Caco-2 (cell line): ENCODE results near the gene SLC22A12. TPM values are rescaled to one million over a fixed set of nuclear protein-coding genes. Genes with fewer than 3 reads are reported as not detected.

Source experiments
- BruUV-seq: library from RNA; stranded (reverse); fragments of 400-500 nt; replicated peaks from 2 replicates; lab custom pipeline; 2021; lab: Mats Ljungman, UMichigan
- CTCF ChIA-PET: fragments of 300-600 bp; sonication (Branson Sonifier 250); formaldehyde crosslinking; loops from one replicate; lab custom pipeline; 2022; ENCODE audit warnings: antibody characterized with exemption; lab: Charles Lee
- POLR2A ChIA-PET: fragments of 300-600 bp; sonication (Branson Sonifier 250); formaldehyde crosslinking; loops from one replicate; lab custom pipeline; 2022; ENCODE audit warnings: antibody characterized with exemption; lab: Charles Lee
- DNase-seq, 2 experiments: peaks; one replicate each; pipeline versions ENCODE4 v3.0.0 to v3.0.0-alpha.2; 2020 to 2022
- H3K27me3 ChIP-seq: replicated peaks from 2 replicates; pipeline ENCODE4 v1.6.0; 2011; ENCODE audit warnings: low read length; ENCODE audit not compliant: control insufficient read depth, insufficient read depth
- H3K36me3 ChIP-seq: 2 replicates; pipeline ENCODE4 v1.5.1; 2011; ENCODE audit warnings: low read length; ENCODE audit not compliant: control insufficient read depth, insufficient read depth
- H3K4me1 ChIP-seq: fragments of 250-450 bp; sonication (Bioruptor Pico); 2 replicates; pipeline ENCODE4 v1.5.1; 2020; ENCODE audit warnings: mild to moderate bottlenecking
- H3K4me3 ChIP-seq: 2 replicates; pipeline ENCODE4 v1.5.1; 2011; ENCODE audit warnings: low read depth, mild to moderate bottlenecking, control low read depth, low read length
- H3K9me3 ChIP-seq: fragments of 250-450 bp; sonication (Bioruptor Pico); 2 replicates; pipeline ENCODE4 v1.5.1; 2020; ENCODE audit warnings: mild to moderate bottlenecking, moderate library complexity
- H3K27ac Mint-ChIP-seq: one replicate; pipeline ENCODE4 v1.8.0; 2022; ENCODE audit warnings: mixed read lengths; ENCODE audit not compliant: unreplicated experiment
- H3K27me3 Mint-ChIP-seq: one replicate; pipeline ENCODE4 v1.8.0; 2022; ENCODE audit warnings: mixed read lengths; ENCODE audit not compliant: insufficient read depth, unreplicated experiment
- H3K36me3 Mint-ChIP-seq: one replicate; pipeline ENCODE4 v1.8.0; 2022; ENCODE audit warnings: mild to moderate bottlenecking, mixed read lengths; ENCODE audit not compliant: insufficient read depth, unreplicated experiment
- H3K4me1 Mint-ChIP-seq: one replicate; pipeline ENCODE4 v1.8.0; 2022; ENCODE audit warnings: low read depth, mixed read lengths; ENCODE audit not compliant: unreplicated experiment
- H3K4me3 Mint-ChIP-seq: one replicate; pipeline ENCODE4 v1.8.0; 2022; ENCODE audit warnings: mild to moderate bottlenecking, moderate library complexity, mixed read lengths; ENCODE audit not compliant: unreplicated experiment
- H3K9me3 Mint-ChIP-seq: one replicate; pipeline ENCODE4 v1.8.0; 2022; ENCODE audit warnings: mixed read lengths; ENCODE audit not compliant: unreplicated experiment
- CTCF ChIP-seq, 2 experiments: fragments of 200-600 bp in 1 of 2; IDR thresholded peaks; 1 replicate in 1 of 2; 2 replicates in 1 of 2; pipeline versions ENCODE4 v1.5.1 to v1.8.0; 2011 to 2022; ENCODE audit warnings: antibody characterized with exemption in 1 of 2, control low read depth in 1 of 2, inconsistent platforms in 1 of 2, low read depth in 1 of 2, low read length in 1 of 2, mild to moderate bottlenecking in 1 of 2, moderate library complexity in 1 of 2; ENCODE audit not compliant: insufficient read depth in 1 of 2, severe bottlenecking in 1 of 2, unreplicated experiment in 1 of 2
- intact Hi-C: fragments of 100-400 bp; cut with micrococcal nuclease; formaldehyde crosslinking; loops from one replicate; pipeline ENCODE4 v1.10.0; 2022; ENCODE audit not compliant: unreplicated experiment
- total RNA-seq: library from RNA; stranded (reverse); gene quantifications from 2 replicates; pipeline ENCODE4 v1.2.3, GENCODE V29; 2022

Gene SLC22A12
- total RNA-seq, 1 experiment from 2014 or later = not detected

DNA sequence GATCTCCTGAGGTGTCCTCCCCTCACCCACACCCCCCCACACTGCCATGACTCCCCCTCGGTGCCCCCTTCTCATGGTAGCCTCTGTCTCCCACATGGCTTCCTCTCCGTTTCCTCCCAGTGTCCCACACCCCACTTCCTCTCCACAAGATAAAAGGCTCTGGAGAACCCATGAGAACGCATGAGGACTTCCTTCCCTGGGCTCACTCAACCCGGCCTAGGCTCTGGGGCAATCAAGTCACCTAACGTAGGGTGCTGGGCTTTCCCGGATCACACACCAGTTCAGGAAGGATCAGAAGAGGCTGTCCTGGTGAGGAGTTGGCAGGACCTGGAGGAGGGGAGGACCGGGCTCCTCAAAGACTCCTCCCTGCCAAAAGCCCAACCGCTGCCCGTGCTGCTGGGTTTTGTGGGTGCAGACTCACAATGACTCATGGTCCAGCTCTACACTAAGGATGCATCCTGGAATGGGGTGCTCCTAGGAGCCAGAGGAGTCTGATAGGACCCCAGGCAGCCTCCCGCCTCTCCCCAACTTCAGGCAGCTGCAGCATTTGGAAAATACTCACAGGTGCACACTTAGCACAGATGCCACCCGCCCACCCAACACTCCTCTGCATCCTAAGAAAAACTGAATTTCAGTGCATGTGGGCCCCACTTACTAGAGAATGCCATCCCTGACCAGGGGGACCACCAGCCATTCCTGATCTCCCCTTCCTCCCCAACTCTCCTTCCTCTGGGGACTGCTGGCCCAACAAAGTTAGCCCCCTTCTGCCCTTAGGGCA is 21.0 kb downstream of the SLC22A12 start:
- Mint-ChIP-seq H3K27me3 (no peaks in the 10 kb centered on the region), H3K9me3 (no peaks in the 10 kb centered on the region), H3K27ac (no peak overlapping the region), H3K4me3 (no peak overlapping the region), H3K36me3 (no peaks in the 10 kb centered on the region), H3K4me1 (no peaks in the 10 kb centered on the region)
- no peak for DNase-seq
- ChIA-PET POLR2A (no interaction called here), CTCF (no interaction called here)
- H3K4me1 ChIP-seq = no peaks in the 10 kb centered on the region
- H3K36me3 ChIP-seq = no peaks in the 10 kb centered on the region
- no peaks in the 10 kb centered on the region for H3K9me3 ChIP-seq
- no peak overlapping the region for H3K4me3 ChIP-seq
- no peaks in the 10 kb centered on the region for H3K27me3 ChIP-seq
- intact Hi-C loops = no loop called here
- TF ChIP-seq CTCF (IDR thresholded peaks at IDR 0.05; ENCODE audit: insufficient read depth in 1 of 2, low read depth in 1 of 2, low read length in 1 of 2, severe bottlenecking in 1 of 2, unreplicated experiment in 1 of 2) = no peak
- no TSS peak for BruUV-seq

- Mint-ChIP-seq H3K36me3 (no peaks in the 10 kb centered on the region), H3K27me3 (no peaks in the 10 kb centered on the region), H3K4me3 (no peak overlapping the region), H3K4me1 (no peaks in the 10 kb centered on the region), H3K9me3 (no peaks in the 10 kb centered on the region), H3K27ac (no peak overlapping the region)
- POLR2A ChIA-PET = no interaction called here
- no peak for TF ChIP-seq CTCF (IDR thresholded peaks at IDR 0.05; ENCODE audit: insufficient read depth in 1 of 2, low read depth in 1 of 2, low read length in 1 of 2, severe bottlenecking in 1 of 2, unreplicated experiment in 1 of 2)
- no peaks in the 10 kb centered on the region for H3K36me3 ChIP-seq
- H3K4me1 ChIP-seq = no peaks in the 10 kb centered on the region
- intact Hi-C loops = no loop called here
- H3K27me3 ChIP-seq = no peaks in the 10 kb centered on the region
- no peaks in the 10 kb centered on the region for H3K9me3 ChIP-seq
- CTCF ChIA-PET = no interaction called here
- no TSS peak for BruUV-seq
- no peak for DNase-seq
- H3K4me3 ChIP-seq = no peak overlapping the region
Observed at GRCh38 chr11:64613648-64614047, 22.6 kb downstream of the SLC22A12 start.

DNA sequence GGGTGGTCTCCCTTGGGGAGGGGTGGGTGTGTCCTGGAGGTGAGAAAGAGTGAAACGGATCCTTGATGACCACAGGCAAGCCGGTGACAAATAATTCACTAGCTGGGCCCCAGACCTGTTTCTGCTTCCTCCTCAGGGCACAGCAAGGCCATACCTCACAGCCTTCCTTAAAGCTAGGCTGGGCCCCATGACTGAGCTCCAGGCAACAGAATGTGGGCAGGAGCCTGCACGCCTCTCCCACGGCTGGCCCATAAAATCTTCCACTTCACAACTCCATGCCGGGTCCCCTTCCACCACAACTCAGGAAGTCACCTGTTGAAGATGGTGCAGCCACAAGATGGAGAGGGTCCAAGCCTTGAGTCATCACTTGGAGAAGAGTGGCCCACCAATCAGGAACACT is 23.9 kb downstream of the SLC22A12 start:
- Mint-ChIP-seq H3K27ac (no peak overlapping the region), H3K4me3 (no peak overlapping the region), H3K4me1 (no peaks in the 10 kb centered on the region), H3K27me3 (no peaks in the 10 kb centered on the region), H3K36me3 (no peaks in the 10 kb centered on the region), H3K9me3 (no peaks in the 10 kb centered on the region)
- no peaks in the 10 kb centered on the region for H3K27me3 ChIP-seq
- DNase-seq = no peak
- H3K9me3 ChIP-seq = no peaks in the 10 kb centered on the region
- intact Hi-C loops = no loop called here
- no peak for TF ChIP-seq CTCF (IDR thresholded peaks at IDR 0.05; ENCODE audit: insufficient read depth in 1 of 2, low read depth in 1 of 2, low read length in 1 of 2, severe bottlenecking in 1 of 2, unreplicated experiment in 1 of 2)
- H3K4me3 ChIP-seq = no peak overlapping the region
- ChIA-PET POLR2A (no interaction called here), CTCF (no interaction called here)
- no TSS peak for BruUV-seq
- H3K36me3 ChIP-seq = no peaks in the 10 kb centered on the region
- no peaks in the 10 kb centered on the region for H3K4me1 ChIP-seq
